Loucy (cell line): ENCODE results near the gene MRPS6.

Experiments
- H2AFZ ChIP-seq: fragments of 200-600 bp; sonication (generic); 2 replicates; pipeline ENCODE4 v1.6.0; 2016; ENCODE audit warnings: antibody characterized with exemption, mild to moderate bottlenecking, low read length, moderate library complexity
- H3F3A ChIP-seq: fragments of 200-600 bp; 2 replicates; pipeline ENCODE4 v1.6.0; 2016; ENCODE audit warnings: antibody characterized with exemption, low read depth, mild to moderate bottlenecking
- H3K27me3 ChIP-seq: fragments of 200-600 bp; sonication (generic); 2 replicates; pipeline ENCODE4 v1.6.1; 2014; ENCODE audit warnings: low read length, mild to moderate bottlenecking; ENCODE audit not compliant: insufficient read depth, poor library complexity, severe bottlenecking
- H3K36me3 ChIP-seq: fragments of 200-600 bp; sonication (generic); 2 replicates; pipeline ENCODE4 v1.6.1; 2016; ENCODE audit warnings: low read length; ENCODE audit not compliant: insufficient read depth
- H3K4me1 ChIP-seq: fragments of 200-600 bp; sonication (generic); 2 replicates; pipeline ENCODE4 v1.5.1; 2014; ENCODE audit warnings: low read length, mild to moderate bottlenecking; ENCODE audit not compliant: insufficient read depth, poor library complexity, severe bottlenecking
- H3K4me2 ChIP-seq: fragments of 200-600 bp; sonication (generic); 2 replicates; pipeline ENCODE4 v1.6.0; 2014; ENCODE audit warnings: antibody characterized with exemption, low read length, low read depth, mild to moderate bottlenecking; ENCODE audit not compliant: poor library complexity, severe bottlenecking
- H3K4me3 ChIP-seq: fragments of 200-600 bp; sonication (generic); 2 replicates; pipeline ENCODE4 v1.5.1; 2014; ENCODE audit warnings: low read length, mild to moderate bottlenecking, mixed read lengths; ENCODE audit not compliant: poor library complexity, severe bottlenecking
- H3K79me2 ChIP-seq: fragments of 200-600 bp; sonication (generic); 2 replicates; pipeline ENCODE4 v1.6.1; 2014; ENCODE audit warnings: low read length; ENCODE audit not compliant: insufficient read depth
- H3K9ac ChIP-seq: fragments of 200-600 bp; sonication (generic); 2 replicates; pipeline ENCODE4 v1.6.0; 2014; ENCODE audit warnings: mild to moderate bottlenecking, low read depth, low read length, moderate library complexity; ENCODE audit not compliant: poor library complexity, severe bottlenecking
- H3K9me2 ChIP-seq: fragments of 200-600 bp; sonication (generic); replicated peaks from 2 replicates; pipeline ENCODE4 v1.6.1; 2016; ENCODE audit warnings: low read depth, low read length, mixed read lengths
- H3K9me3 ChIP-seq: fragments of 200-600 bp; sonication (generic); 2 replicates; pipeline ENCODE4 v1.6.1; 2014; ENCODE audit warnings: mild to moderate bottlenecking, antibody characterized with exemption, low read length, low read depth; ENCODE audit not compliant: insufficient read depth
- H4K20me1 ChIP-seq: fragments of 200-600 bp; sonication (generic); 2 replicates; pipeline ENCODE4 v1.6.0; 2014; ENCODE audit warnings: antibody characterized with exemption, low read length, mild to moderate bottlenecking; ENCODE audit not compliant: insufficient read depth, poor library complexity, severe bottlenecking
- CTCF ChIP-seq: fragments of 200-600 bp; sonication (generic); conservative IDR thresholded peaks from 2 replicates; pipeline ENCODE4 v1.5.1; 2014; ENCODE audit warnings: mild to moderate bottlenecking, antibody characterized with exemption, low read length
- EZH2phosphoT487 ChIP-seq: fragments of 200-600 bp; IDR thresholded peaks from 2 replicates; pipeline ENCODE4 v1.6.1; 2018; ENCODE audit warnings: antibody characterized with exemption, mild to moderate bottlenecking, moderate library complexity, borderline replicate concordance

MRPS6 gene

GRCh38 chr21:34123609-34124008 is 50.2 kb downstream of the MRPS6 start:
- no peak overlapping the region for H3K4me2 ChIP-seq
- no peaks in the 10 kb centered on the region for H3K9me2 ChIP-seq
- no peaks in the 10 kb centered on the region for H3K9me3 ChIP-seq
- peaks cover 2% of the 10 kb centered on the region for H3K4me1 ChIP-seq
- no peak overlapping the region for H3K9ac ChIP-seq
- H4K20me1 ChIP-seq: peaks cover 7% of the 10 kb centered on the region
- H3K36me3 ChIP-seq: peaks cover 35% of the 10 kb centered on the region; the same call in 1 of the 2 replicates
- H3F3A ChIP-seq: no peaks in the 10 kb centered on the region
- TF ChIP-seq CTCF (no peak), EZH2phosphoT487 (no peak)
- H3K27me3 ChIP-seq: no peaks in the 10 kb centered on the region
- no peak overlapping the region for H2AFZ ChIP-seq
- H3K4me3 ChIP-seq: no peak overlapping the region
- peaks cover 89% of the 10 kb centered on the region for H3K79me2 ChIP-seq

- Histone ChIP-seq H3K9ac (no peak overlapping the region), H3K4me1 (peaks cover 27% of the 10 kb centered on the region), H2AFZ (no peak overlapping the region), H3K36me3 (peaks cover 40% of the 10 kb centered on the region; the same call in 1 of the 2 replicates), H3F3A (no peaks in the 10 kb centered on the region), H3K9me3 (no peaks in the 10 kb centered on the region), H3K4me3 (no peak overlapping the region), H3K79me2 (peaks cover 85% of the 10 kb centered on the region), H3K27me3 (no peaks in the 10 kb centered on the region), H3K4me2 (no peak overlapping the region), H3K9me2 (no peaks in the 10 kb centered on the region), H4K20me1 (peaks cover 25% of the 10 kb centered on the region)
- TF ChIP-seq EZH2phosphoT487: no peak
- TF ChIP-seq CTCF: no peak
These were observed 52.9 kb downstream of the MRPS6 start for GRCh38 chr21:34126269-34126668.

GRCh38 chr21:34126691-34127090 is 53.3 kb downstream of the MRPS6 start:
- H3K9ac ChIP-seq: no peak overlapping the region
- peaks cover 85% of the 10 kb centered on the region for H3K79me2 ChIP-seq
- H2AFZ ChIP-seq: no peak overlapping the region
- no peak overlapping the region for H3K4me3 ChIP-seq
- peaks cover 28% of the 10 kb centered on the region for H3K4me1 ChIP-seq
- H3K9me2 ChIP-seq: no peaks in the 10 kb centered on the region
- H3K9me3 ChIP-seq: no peaks in the 10 kb centered on the region
- TF ChIP-seq EZH2phosphoT487: no peak
- no peak for TF ChIP-seq CTCF
- H4K20me1 ChIP-seq: peaks cover 26% of the 10 kb centered on the region
- no peak overlapping the region for H3K4me2 ChIP-seq
- no peaks in the 10 kb centered on the region for H3F3A ChIP-seq
- H3K27me3 ChIP-seq: no peaks in the 10 kb centered on the region
- H3K36me3 ChIP-seq: peaks cover 43% of the 10 kb centered on the region; the same call in 1 of the 2 replicates
